H9 (cell line): ENCODE results near the gene DMAC2. TPM values are rescaled to one million over a fixed set of nuclear protein-coding genes. Genes with fewer than 3 reads are reported as not detected.
A peak's percentile ranks its signal among the peaks of the same experiment; 100 is the strongest.

Source experiments
- DNase-seq: peaks from one replicate; pipeline ENCODE4 v3.0.0-alpha.2; 2017
- H2AFZ ChIP-seq: one replicate; pipeline ENCODE4 v1.6.1; 2013; ENCODE audit warnings: mild to moderate bottlenecking, low read length, control low read depth, moderate library complexity
- H2AK5ac ChIP-seq: 2 replicates; pipeline ENCODE4 v1.6.1; 2013; ENCODE audit warnings: low read length, control low read depth, mixed read lengths; ENCODE audit not compliant: insufficient read length
- H2BK120ac ChIP-seq: one replicate; pipeline ENCODE4 v1.6.1; 2013; ENCODE audit warnings: low read depth, mild to moderate bottlenecking, low read length, control low read depth, inconsistent platforms; ENCODE audit not compliant: poor library complexity, severe bottlenecking
- H2BK12ac ChIP-seq: 2 replicates; pipeline ENCODE4 v1.6.1; 2013; ENCODE audit warnings: low read length, control low read depth, mixed read lengths, low read depth; ENCODE audit not compliant: insufficient read length
- H2BK15ac ChIP-seq: 2 replicates; pipeline ENCODE4 v1.6.1; 2013; ENCODE audit warnings: low read depth, low read length, control low read depth
- H2BK20ac ChIP-seq: one replicate; pipeline ENCODE4 v1.6.1; 2013; ENCODE audit warnings: low read depth, mild to moderate bottlenecking, low read length, control low read depth, inconsistent platforms; ENCODE audit not compliant: poor library complexity, severe bottlenecking
- H2BK5ac ChIP-seq: 2 replicates; pipeline ENCODE4 v1.6.1; 2013; ENCODE audit warnings: low read length, control low read depth, mixed read lengths; ENCODE audit not compliant: insufficient read length
- H3K14ac ChIP-seq: 2 replicates; pipeline ENCODE4 v1.6.1; 2013; ENCODE audit warnings: low read length, control low read depth; ENCODE audit not compliant: insufficient read depth
- H3K18ac ChIP-seq: 2 replicates; pipeline ENCODE4 v1.6.1; 2013; ENCODE audit warnings: low read depth, mild to moderate bottlenecking, mixed read lengths, low read length, control low read depth; ENCODE audit not compliant: insufficient read length
- H3K23ac ChIP-seq: 2 replicates; pipeline ENCODE4 v1.6.1; 2013; ENCODE audit warnings: low read length, control low read depth, mixed read lengths, low read depth; ENCODE audit not compliant: insufficient read length
- H3K23me2 ChIP-seq: 2 replicates; pipeline ENCODE4 v1.6.1; 2013; ENCODE audit warnings: low read depth, mild to moderate bottlenecking, mixed read lengths, low read length, control low read depth; ENCODE audit not compliant: insufficient read length, poor library complexity, severe bottlenecking
- H3K27ac ChIP-seq: 2 replicates; pipeline ENCODE4 v1.5.1; 2013; ENCODE audit warnings: low read length, control low read depth, mixed read lengths, low read depth; ENCODE audit not compliant: insufficient read length
- H3K27me3 ChIP-seq: 2 replicates; pipeline ENCODE4 v1.6.1; 2013; ENCODE audit warnings: low read length, control low read depth, inconsistent platforms; ENCODE audit not compliant: insufficient read depth
- H3K4ac ChIP-seq: 2 replicates; pipeline ENCODE4 v1.6.1; 2013; ENCODE audit warnings: low read depth, mild to moderate bottlenecking, control low read depth, inconsistent platforms, low read length, moderate library complexity
- H3K4me1 ChIP-seq: 2 replicates; pipeline ENCODE4 v1.6.1; 2013; ENCODE audit warnings: low read length, control low read depth, inconsistent platforms; ENCODE audit not compliant: insufficient read depth
- H3K4me2 ChIP-seq: 2 replicates; pipeline ENCODE4 v1.6.1; 2013; ENCODE audit warnings: low read length, control low read depth, mixed read lengths; ENCODE audit not compliant: insufficient read length, insufficient read depth
- H3K56ac ChIP-seq: 2 replicates; pipeline ENCODE4 v1.6.1; 2013; ENCODE audit warnings: low read depth, mild to moderate bottlenecking, mixed read lengths, low read length, control low read depth; ENCODE audit not compliant: insufficient read length
- H3K79me1 ChIP-seq: 2 replicates; pipeline ENCODE4 v1.6.1; 2013; ENCODE audit warnings: low read depth, mild to moderate bottlenecking, moderate library complexity, low read length, control low read depth, inconsistent platforms; ENCODE audit not compliant: insufficient read depth, poor library complexity, severe bottlenecking
- H3K79me2 ChIP-seq: 2 replicates; pipeline ENCODE4 v1.6.1; 2013; ENCODE audit warnings: low read length, control low read depth, inconsistent platforms; ENCODE audit not compliant: insufficient read depth
- H3K9ac ChIP-seq: 2 replicates; pipeline ENCODE4 v1.6.1; 2013; ENCODE audit warnings: low read length, control low read depth, mixed read lengths; ENCODE audit not compliant: insufficient read length; ENCODE audit errors: extremely low read depth
- H3K9me3 ChIP-seq: one replicate; pipeline ENCODE4 v1.6.1; 2013; ENCODE audit warnings: low read depth, low read length, inconsistent platforms; ENCODE audit not compliant: control insufficient read depth
- H3T11ph ChIP-seq: one replicate; pipeline ENCODE4 v1.6.1; 2013; ENCODE audit warnings: mild to moderate bottlenecking, low read length, control low read depth, inconsistent platforms
- H4K20me1 ChIP-seq: one replicate; pipeline ENCODE4 v1.6.1; 2013; ENCODE audit not compliant: control insufficient read depth, insufficient read length, insufficient read depth
- H4K5ac ChIP-seq: 2 replicates; pipeline ENCODE4 v1.6.1; 2013; ENCODE audit warnings: low read depth, mild to moderate bottlenecking, mixed read lengths, low read length, control low read depth; ENCODE audit not compliant: insufficient read length
- H4K8ac ChIP-seq: replicated peaks from 2 replicates; pipeline ENCODE4 v1.6.1; 2013; ENCODE audit warnings: low read length, control low read depth, mixed read lengths, low read depth; ENCODE audit not compliant: insufficient read length
- H4K91ac ChIP-seq: 2 replicates; pipeline ENCODE4 v1.6.1; 2013; ENCODE audit warnings: low read depth, mild to moderate bottlenecking, moderate library complexity, mixed read lengths, low read length, control low read depth; ENCODE audit not compliant: insufficient read length
- H3K27ac Mint-ChIP-seq, 3 experiments: 2 replicates in 2 of 3; 3 replicates in 1 of 3; pipeline ENCODE4 v1.8.0; 2020 to 2021; ENCODE audit warnings: mixed read lengths in 3 of 3, mild to moderate bottlenecking in 1 of 3, moderate library complexity in 1 of 3
- H3K27me3 Mint-ChIP-seq: 2 replicates; pipeline ENCODE4 v1.8.0; 2021; ENCODE audit warnings: low read depth, mild to moderate bottlenecking, moderate library complexity, mixed read lengths
- H3K36me3 Mint-ChIP-seq, 3 experiments: 2 replicates in 2 of 3; 3 replicates in 1 of 3; pipeline ENCODE4 v1.8.0; 2020 to 2021; ENCODE audit warnings: low read depth in 3 of 3, mixed read lengths in 3 of 3; ENCODE audit not compliant: insufficient read depth in 1 of 3
- H3K4me1 Mint-ChIP-seq, 2 experiments: 2 replicates each; pipeline ENCODE4 v1.8.0; 2020; ENCODE audit warnings: mixed read lengths in 2 of 2
- H3K4me3 Mint-ChIP-seq, 2 experiments: 2 replicates in 1 of 2; 3 replicates in 1 of 2; pipeline ENCODE4 v1.8.0; 2020 to 2021; ENCODE audit warnings: mild to moderate bottlenecking in 2 of 2, mixed read lengths in 2 of 2, moderate library complexity in 1 of 2
- H3K9me3 Mint-ChIP-seq, 2 experiments: 2 replicates in 1 of 2; 3 replicates in 1 of 2; pipeline ENCODE4 v1.8.0; 2020; ENCODE audit warnings: mild to moderate bottlenecking in 2 of 2, mixed read lengths in 2 of 2, moderate library complexity in 1 of 2
- CTCF ChIP-seq: fragments of 200-600 bp; sonication (generic); conservative IDR thresholded peaks from 3 replicates; pipeline ENCODE4 v1.8.0; 2021; ENCODE audit warnings: antibody characterized with exemption, mild to moderate bottlenecking
- WGBS: extraction: QIAGEN DNeasy Blood & Tissue Kit; methylation state at CpG from one replicate; pipeline ENCODE4 v1.1.7; 2013; ENCODE audit warnings: missing lambda C conversion rate, low lambda C conversion rate, mixed read lengths; ENCODE audit not compliant: insufficient read length; ENCODE audit errors: extremely low coverage; 5-methylcytosine and 5-hydroxymethylcytosine counted together
- total RNA-seq: library from RNA; stranded (reverse); gene quantifications from 2 replicates; pipeline ENCODE4 v1.2.1, GENCODE V29; 2021

The DMAC2 gene
- total RNA-seq, 1 experiment from 2014 or later, result 70.5 TPM

GRCh38 chr19:41426116-41426841 lies 13.4 kb downstream of the DMAC2 start:
- Histone ChIP-seq H2BK5ac (no peak overlapping the region), H2BK120ac (no peak overlapping the region), H4K20me1 (peaks cover 2% of the 10 kb centered on the region), H3K9me3 (no peaks in the 10 kb centered on the region), H3K79me2 (no peaks in the 10 kb centered on the region), H2BK20ac (no peak overlapping the region), H3K4me1 (no peaks in the 10 kb centered on the region), H3K14ac (no peak overlapping the region), H3K23ac (no peak overlapping the region), H3K4ac (no peak overlapping the region), H2BK15ac (no peak overlapping the region), H3K27me3 (no peaks in the 10 kb centered on the region), H3K4me2 (peak overlapping the region; percentile 80), H4K5ac (no peak overlapping the region), H3T11ph (no peak overlapping the region), H4K91ac (no peak overlapping the region), H2BK12ac (no peak overlapping the region), H3K23me2 (peaks cover 11% of the 10 kb centered on the region), H4K8ac (no peak overlapping the region), H3K27ac (no peak overlapping the region), H3K18ac (no peak overlapping the region), H3K56ac (no peak overlapping the region), H3K9ac (no peak overlapping the region), H2AK5ac (no peak overlapping the region), H3K79me1 (no peaks in the 10 kb centered on the region), H2AFZ (no peak overlapping the region)
- no peak for TF ChIP-seq CTCF
- no peak for DNase-seq
- Mint-ChIP-seq H3K4me1 (peaks cover 14 to 29% of the 10 kb centered on the region in 2 experiments), H3K9me3 (no peaks in the 10 kb centered on the region), H3K27ac (no peak overlapping the region; a peak in 1 of 7 replicates), H3K4me3 (peak overlapping the region in 1 of 2 experiments; percentile 84; a peak in 2 of 5 replicates), H3K27me3 (no peaks in the 10 kb centered on the region; the same call in 1 of the 2 replicates), H3K36me3 (peaks cover 8 to 30% (median 27%) of the 10 kb centered on the region in 3 experiments; a peak in 6 of 7 replicates)
- no CpG with 5 or more reads among the region's 36 CpGs for WGBS
